Trophoblast cell (in vitro differentiated cells and primary cell): ENCODE data around the gene COL6A3.

Experiments used
- DNase-seq, 2 donors: peaks; one replicate each; pipeline ENCODE4 v3.0.0-alpha.2; 2016
- H2AFZ ChIP-seq: 2 replicates; pipeline ENCODE4 v1.6.1; 2013; ENCODE audit warnings: low read length, moderate library complexity, mild to moderate bottlenecking; ENCODE audit not compliant: insufficient read depth, poor library complexity
- H2AK5ac ChIP-seq: 2 replicates; pipeline ENCODE4 v1.6.1; 2013; ENCODE audit warnings: mild to moderate bottlenecking, low read length
- H2BK120ac ChIP-seq: 2 replicates; pipeline ENCODE4 v1.6.1; 2013; ENCODE audit warnings: low read length, mild to moderate bottlenecking, moderate library complexity; ENCODE audit not compliant: insufficient read depth, poor library complexity
- H2BK12ac ChIP-seq: 2 replicates; pipeline ENCODE4 v1.6.1; 2013; ENCODE audit warnings: mild to moderate bottlenecking, low read length, moderate library complexity
- H2BK5ac ChIP-seq: 2 replicates; pipeline ENCODE4 v1.6.1; 2013; ENCODE audit warnings: low read length, low read depth, moderate library complexity, mild to moderate bottlenecking; ENCODE audit not compliant: poor library complexity
- H3K14ac ChIP-seq: 2 replicates; pipeline ENCODE4 v1.6.1; 2013; ENCODE audit warnings: mild to moderate bottlenecking, low read length
- H3K18ac ChIP-seq: 2 replicates; pipeline ENCODE4 v1.6.1; 2013; ENCODE audit warnings: mild to moderate bottlenecking, low read length
- H3K23ac ChIP-seq: 2 replicates; pipeline ENCODE4 v1.6.1; 2013; ENCODE audit warnings: low read length
- H3K27ac ChIP-seq: 2 replicates; pipeline ENCODE4 v1.5.1; 2013; ENCODE audit warnings: low read depth, mild to moderate bottlenecking, inconsistent platforms, low read length, moderate library complexity
- H3K27me3 ChIP-seq: 2 replicates; pipeline ENCODE4 v1.6.1; 2013; ENCODE audit warnings: inconsistent platforms, mild to moderate bottlenecking, low read length, moderate library complexity; ENCODE audit not compliant: insufficient read depth
- H3K36me3 ChIP-seq, 2 experiments: 1 replicate in 1 of 2; 2 replicates in 1 of 2; pipeline ENCODE4 v1.6.1; 2013; ENCODE audit warnings: low read length in 2 of 2, mild to moderate bottlenecking in 2 of 2, moderate library complexity in 1 of 2; ENCODE audit not compliant: insufficient read depth in 2 of 2, control insufficient read depth in 1 of 2
- H3K4ac ChIP-seq: 2 replicates; pipeline ENCODE4 v1.6.1; 2013; ENCODE audit warnings: low read depth, mild to moderate bottlenecking, low read length, moderate library complexity
- H3K4me1 ChIP-seq, 2 experiments: 1 replicate in 1 of 2; 2 replicates in 1 of 2; pipeline ENCODE4 v1.6.1; 2013; ENCODE audit warnings: low read length in 2 of 2, mild to moderate bottlenecking in 2 of 2, moderate library complexity in 1 of 2; ENCODE audit not compliant: insufficient read depth in 2 of 2, control insufficient read depth in 1 of 2
- H3K4me2 ChIP-seq: 2 replicates; pipeline ENCODE4 v1.6.1; 2013; ENCODE audit warnings: inconsistent platforms, mild to moderate bottlenecking, low read length, moderate library complexity
- H3K4me3 ChIP-seq: 2 replicates; pipeline ENCODE4 v1.5.1; 2013; ENCODE audit warnings: mild to moderate bottlenecking, low read depth, low read length, inconsistent platforms
- H3K79me1 ChIP-seq: one replicate; pipeline ENCODE4 v1.6.1; 2013; ENCODE audit warnings: low read length
- H3K79me2 ChIP-seq: 2 replicates; pipeline ENCODE4 v1.6.1; 2013; ENCODE audit warnings: low read length, mild to moderate bottlenecking; ENCODE audit not compliant: control insufficient read depth, insufficient read depth, poor library complexity
- H3K9ac ChIP-seq: 2 replicates; pipeline ENCODE4 v1.6.1; 2013; ENCODE audit warnings: mild to moderate bottlenecking, low read length
- H3K9me3 ChIP-seq: 2 replicates; pipeline ENCODE4 v1.6.1; 2013; ENCODE audit warnings: low read depth, mild to moderate bottlenecking, control low read depth, inconsistent platforms, low read length; ENCODE audit not compliant: insufficient read depth
- H4K12ac ChIP-seq: 2 replicates; pipeline ENCODE4 v1.6.1; 2013; ENCODE audit warnings: low read depth, mild to moderate bottlenecking, low read length, moderate library complexity
- H4K8ac ChIP-seq: 2 replicates; pipeline ENCODE4 v1.6.1; 2013; ENCODE audit warnings: low read depth, mild to moderate bottlenecking, low read length, moderate library complexity
- H4K91ac ChIP-seq: one replicate; pipeline ENCODE4 v1.6.1; 2013; ENCODE audit warnings: low read depth, mild to moderate bottlenecking, low read length, moderate library complexity
- WGBS: extraction: QIAGEN DNeasy Blood & Tissue Kit; methylation state at CpG from one replicate; pipeline ENCODE4 v1.1.7; 2013; ENCODE audit warnings: missing lambda C conversion rate; ENCODE audit not compliant: insufficient read length, insufficient coverage; ENCODE audit errors: extremely low coverage; 5-methylcytosine and 5-hydroxymethylcytosine counted together

Gene COL6A3

GRCh38 chr2:237301595-237301994, 112.4 kb downstream of the COL6A3 start:
- Histone ChIP-seq H2BK120ac (no peak overlapping the region), H3K9ac (no peak overlapping the region), H2BK12ac (no peak overlapping the region), H4K8ac (no peak overlapping the region), H2AK5ac (no peak overlapping the region), H3K4me2 (no peak overlapping the region), H3K14ac (no peak overlapping the region), H3K9me3 (peaks cover 7% of the 10 kb centered on the region), H3K4me1 (peaks cover 16 to 20% of the 10 kb centered on the region in 2 experiments), H2AFZ (no peak overlapping the region), H4K91ac (no peak overlapping the region), H3K27ac (no peak overlapping the region), H3K23ac (no peak overlapping the region), H4K12ac (no peak overlapping the region), H3K79me2 (peaks cover 5% of the 10 kb centered on the region), H3K36me3 (peaks cover 0 to 4% of the 10 kb centered on the region in 2 experiments), H3K4me3 (no peak overlapping the region), H3K27me3 (no peaks in the 10 kb centered on the region), H3K4ac (no peak overlapping the region), H3K79me1 (peaks cover 39% of the 10 kb centered on the region), H3K18ac (no peak overlapping the region), H2BK5ac (no peak overlapping the region)
- no CpG with 5 or more reads among the region's 3 CpGs for WGBS
- no peak for DNase-seq

- WGBS = no CpG with 5 or more reads among the region's 5 CpGs
- H3K27ac ChIP-seq = no peak overlapping the region
Measured at GRCh38 chr2:237300739-237301138, 113.2 kb downstream of the COL6A3 start.

GRCh38 chr2:237299906-237300305, 114.1 kb downstream of the COL6A3 start:
- no peak for DNase-seq
- no peaks in the 10 kb centered on the region for H3K27me3 ChIP-seq
- peaks cover 7% of the 10 kb centered on the region for H3K9me3 ChIP-seq
- peak overlapping the region; percentile 2 for H4K12ac ChIP-seq
- no peak overlapping the region for H3K4me2 ChIP-seq
- H3K4ac ChIP-seq = peak overlapping the region; percentile 66
- H3K18ac ChIP-seq = peak overlapping the region; percentile 95
- peak overlapping the region; percentile 48 for H2AFZ ChIP-seq
- peak overlapping the region; percentile 98 for H4K91ac ChIP-seq
- peaks cover 44% of the 10 kb centered on the region for H3K79me1 ChIP-seq
- H3K27ac ChIP-seq = peak overlapping the region; percentile 98
- no peak overlapping the region for H3K9ac ChIP-seq
- H3K79me2 ChIP-seq = peaks cover 8% of the 10 kb centered on the region
- peak overlapping the region; percentile 97 for H3K14ac ChIP-seq
- peaks cover 19 to 27% of the 10 kb centered on the region in 2 experiments for H3K4me1 ChIP-seq
- H2BK120ac ChIP-seq = peak overlapping the region; percentile 96
- peak overlapping the region; percentile 99 for H2BK12ac ChIP-seq
- peak overlapping the region; percentile 85 for H2BK5ac ChIP-seq
- peaks cover 0 to 4% of the 10 kb centered on the region in 2 experiments for H3K36me3 ChIP-seq
- no peak overlapping the region for H3K4me3 ChIP-seq
- WGBS = no CpG with 5 or more reads among the region's 3 CpGs
- H3K23ac ChIP-seq = no peak overlapping the region
- peak overlapping the region; percentile 91 for H4K8ac ChIP-seq
- peak overlapping the region; percentile 100 for H2AK5ac ChIP-seq

More at GRCh38 chr2:237300739-237301138, 113.2 kb downstream of the COL6A3 start:
- Histone ChIP-seq H3K27me3 (no peaks in the 10 kb centered on the region), H3K9ac (no peak overlapping the region), H4K91ac (peak overlapping the region; percentile 99), H3K14ac (peak overlapping the region; percentile 77), H2AK5ac (peak overlapping the region; percentile 36), H3K23ac (no peak overlapping the region), H3K4ac (peak overlapping the region; percentile 90), H3K36me3 (peaks cover 0 to 4% of the 10 kb centered on the region in 2 experiments), H2AFZ (peak overlapping the region; percentile 89), H4K8ac (peak overlapping the region; percentile 25), H3K9me3 (peaks cover 7% of the 10 kb centered on the region), H3K4me3 (no peak overlapping the region), H2BK120ac (peak overlapping the region; percentile 81), H2BK5ac (peak overlapping the region; percentile 44), H3K4me1 (peaks cover 19 to 27% of the 10 kb centered on the region in 2 experiments), H3K18ac (peak overlapping the region; percentile 65), H3K79me2 (peaks cover 8% of the 10 kb centered on the region), H3K4me2 (no peak overlapping the region), H3K79me1 (peaks cover 43% of the 10 kb centered on the region), H2BK12ac (peak overlapping the region; percentile 92), H4K12ac (no peak overlapping the region)
- no peak for DNase-seq

GRCh38 chr2:237298151-237299118, 115.5 kb downstream of the COL6A3 start:
- Histone ChIP-seq H2BK12ac (peak overlapping the region; percentile 95), H3K4ac (peak overlapping the region; percentile 34), H4K12ac (peak overlapping the region; percentile 39), H3K23ac (no peak overlapping the region), H3K4me2 (peak overlapping the region; percentile 6), H3K4me1 (peaks cover 19 to 27% of the 10 kb centered on the region in 2 experiments), H2BK5ac (peak overlapping the region; percentile 98), H4K8ac (peak overlapping the region; percentile 85), H3K9ac (no peak overlapping the region), H2AFZ (peak overlapping the region; percentile 1), H3K9me3 (peaks cover 3% of the 10 kb centered on the region), H4K91ac (peak overlapping the region; percentile 98), H3K36me3 (peaks cover 0 to 3% of the 10 kb centered on the region in 2 experiments), H3K14ac (peak overlapping the region; percentile 19), H3K27ac (peak overlapping the region; percentile 98), H3K27me3 (no peaks in the 10 kb centered on the region), H3K4me3 (no peak overlapping the region), H3K18ac (peak overlapping the region; percentile 84), H2BK120ac (peak overlapping the region; percentile 97), H2AK5ac (peak overlapping the region; percentile 84), H3K79me1 (peaks cover 52% of the 10 kb centered on the region), H3K79me2 (peaks cover 8% of the 10 kb centered on the region)
- WGBS = no CpG with 5 or more reads among the region's 10 CpGs
- DNase-seq = peak; percentile 85 to 93
